Prostate gland (tissue), 2 donors: Measurements from ENCODE around the gene ATP6V0E2. TPM values are rescaled to one million over a fixed set of nuclear protein-coding genes. Genes with fewer than 3 reads are reported as not detected.
A peak's percentile ranks its signal among the peaks of the same experiment; 100 is the strongest.

Source experiments
- DNase-seq: peaks from one replicate; pipeline ENCODE4 v3.0.0-alpha.2; 2019; ENCODE audit warnings: low spot score
- H3K27ac ChIP-seq, 2 donors: fragments of 200-600 bp; sonication (generic); 2 replicates each; pipeline ENCODE4 v1.5.1; 2017 to 2019
- H3K27me3 ChIP-seq: fragments of 200-600 bp; sonication (generic); replicated peaks from 2 replicates; pipeline ENCODE4 v1.5.1; 2019; ENCODE audit not compliant: insufficient read depth
- H3K36me3 ChIP-seq, 2 donors: fragments of 200-600 bp; sonication (generic); 1 replicate in 1 of 2; 2 replicates in 1 of 2; pipeline versions ENCODE4 v1.5.1 to v1.8.1; 2017 to 2019
- H3K4me1 ChIP-seq: fragments of 200-600 bp; sonication (generic); replicated peaks from 2 replicates; pipeline ENCODE4 v1.5.1; 2019
- H3K4me3 ChIP-seq, 2 donors: fragments of 200-600 bp; sonication (generic); 2 replicates each; pipeline ENCODE4 v1.5.1; 2017 to 2019
- H3K9me3 ChIP-seq: fragments of 200-600 bp; sonication (generic); 2 replicates; pipeline ENCODE4 v1.5.1; 2017
- CTCF ChIP-seq, 4 experiments: fragments of 200-600 bp in 2 of 4; fragments of 450-650 bp in 2 of 4; sonication (generic) in 2 of 4; IDR thresholded peaks; 1 replicate in 3 of 4; 2 replicates in 1 of 4; pipeline ENCODE4 v1.5.1; 2016 to 2019; ENCODE audit warnings: antibody characterized with exemption in 4 of 4, mild to moderate bottlenecking in 2 of 4, moderate library complexity in 2 of 4
- POLR2A ChIP-seq: fragments of 450-650 bp; IDR thresholded peaks from one replicate; pipeline ENCODE4 v1.6.1; 2016; ENCODE audit warnings: antibody characterized with exemption, mild to moderate bottlenecking
- POLR2AphosphoS5 ChIP-seq: sonication (generic); formaldehyde crosslinking; IDR thresholded peaks from one replicate; pipeline ENCODE4 v1.6.1; 2017; ENCODE audit warnings: antibody characterized with exemption
- WGBS: methylation state at CpG from one replicate; pipeline ENCODE4 v1.1.5; 2018; 5-methylcytosine and 5-hydroxymethylcytosine counted together
- intact Hi-C: fragments of 100-400 bp; cut with DNase I; formaldehyde crosslinking; loops from one replicate; pipeline ENCODE4 v1.14.2; 2022
- total RNA-seq, 2 donors: library from RNA; depleted of rRNA; stranded (reverse); fragments of >200 nt; gene quantifications; one replicate each; pipeline ENCODE4 v1.1.0, GENCODE V29; 2016

Gene ATP6V0E2
- total RNA-seq, 2 donors from 2014 or later: 67.3 to 95.3 TPM

GRCh38 chr7:149836434-149836833, 37.3 kb upstream of the ATP6V0E2 start:
- H3K4me1 ChIP-seq: no peaks in the 10 kb centered on the region
- no peak overlapping the region for H3K27ac ChIP-seq
- no peaks in the 10 kb centered on the region for H3K27me3 ChIP-seq
- no peaks in the 10 kb centered on the region for H3K36me3 ChIP-seq
- intact Hi-C loops: loop anchor here (5.0 to 10.0 kb wide), 2 partner anchors 64 to 558 kb away; partner anchors contain the start of gene ZNF467
- TF ChIP-seq POLR2A (no peak), CTCF (IDR thresholded peaks at IDR 0.05) (no peak), POLR2AphosphoS5 (no peak)
- DNase-seq: no peak
- no peak overlapping the region for H3K4me3 ChIP-seq
- 38% methylated on average over 1 of the region's 1 CpG for WGBS
- no peaks in the 10 kb centered on the region for H3K9me3 ChIP-seq

GRCh38 chr7:149837564-149838223, 36.1 kb upstream of the ATP6V0E2 start:
- intact Hi-C loops: loop anchor here (2.0 to 10.0 kb wide), 3 partner anchors 35 to 557 kb away; partner anchors contain the start of genes ATP6V0E2 and ZNF467
- WGBS: 35% methylated on average over 17 of the region's 17 CpGs
- no peak for DNase-seq
- Histone ChIP-seq H3K36me3 (no peaks in the 10 kb centered on the region), H3K4me1 (no peaks in the 10 kb centered on the region), H3K27me3 (no peaks in the 10 kb centered on the region), H3K4me3 (peak overlapping the region; percentile 87 to 95), H3K27ac (no peak overlapping the region), H3K9me3 (no peaks in the 10 kb centered on the region)
- TF ChIP-seq POLR2AphosphoS5 (no peak), CTCF (IDR thresholded peaks at IDR 0.05) (no peak), POLR2A (no peak)

GRCh38 chr7:149838224-149838991, 35.4 kb upstream of the ATP6V0E2 start, which contains the start of gene ZNF862:
TSS of gene ZNF862 (plus strand) at chr7:149838375. CDS start at chr7:149838612, 237 bp downstream.
- H3K4me1 ChIP-seq: no peaks in the 10 kb centered on the region
- H3K27ac ChIP-seq: peak within 1 kb of the TSS; percentile 89 to 92
- peak; percentile 99 for DNase-seq
- peak; percentile 95 for TF ChIP-seq POLR2A
- TF ChIP-seq CTCF (IDR thresholded peaks at IDR 0.05): peak in 3 of 4 experiments; percentile 13 to 29 (median 20)
- TF ChIP-seq POLR2AphosphoS5: peak; percentile 99
- H3K36me3 ChIP-seq: no peaks in the 10 kb centered on the region
- no peaks in the 10 kb centered on the region for H3K27me3 ChIP-seq
- WGBS: under 1% methylated on average over 48 of the region's 86 CpGs
- peak within 1 kb of the TSS; percentile 87 to 95 for H3K4me3 ChIP-seq
- intact Hi-C loops: loop anchor here (2.0 to 10.0 kb wide), 3 partner anchors 34 to 556 kb away; partner anchors contain the start of genes ATP6V0E2 and ZNF467
- H3K9me3 ChIP-seq: no peaks in the 10 kb centered on the region

- Histone ChIP-seq H3K9me3 (no peaks in the 10 kb centered on the region), H3K27me3 (no peaks in the 10 kb centered on the region), H3K4me1 (no peaks in the 10 kb centered on the region), H3K36me3 (no peaks in the 10 kb centered on the region), H3K4me3 (peak overlapping the region; percentile 87 to 95), H3K27ac (peak overlapping the region; percentile 89 to 92)
- 9% methylated on average over 6 of the region's 6 CpGs for WGBS
- intact Hi-C loops: loop anchor here (2.0 to 10.0 kb wide), 3 partner anchors 34 to 556 kb away; partner anchors contain the start of genes ATP6V0E2 and ZNF467
- TF ChIP-seq POLR2A (no peak), CTCF (IDR thresholded peaks at IDR 0.05) (no peak), POLR2AphosphoS5 (no peak)
- no peak for DNase-seq
These were observed 34.8 kb upstream of the ATP6V0E2 start for GRCh38 chr7:149838992-149839408.
